GM21576 (cell line): ENCODE results near the gene FBXO22.

Source experiments
- ATAC-seq: cut with Tn5 transposase; IDR thresholded peaks from one replicate; pipeline ENCODE4 v1.9.1; 2021; ENCODE audit warnings: mild to moderate bottlenecking, moderate library complexity; ENCODE audit not compliant: unreplicated experiment

Gene FBXO22

GRCh38 chr15:75918135-75918534 is 14.5 kb downstream of the FBXO22 start:
- ATAC-seq = no peak

- ATAC-seq = no peak
Measured at GRCh38 chr15:75920079-75920478, 16.4 kb downstream of the FBXO22 start.

GRCh38 chr15:75921732-75922703 is 18.3 kb downstream of the FBXO22 start:
- no peak for ATAC-seq

GRCh38 chr15:75923756-75924155 is 20.1 kb downstream of the FBXO22 start:
- ATAC-seq = no peak

GRCh38 chr15:75924576-75924975 is 20.9 kb downstream of the FBXO22 start:
- no peak for ATAC-seq

GRCh38 chr15:75925440-75925839 is 21.8 kb downstream of the FBXO22 start:
- no peak for ATAC-seq

- ATAC-seq = no peak
Measured at GRCh38 chr15:75926931-75927330, 23.3 kb downstream of the FBXO22 start.

GRCh38 chr15:75927601-75928000 is 23.9 kb downstream of the FBXO22 start:
- ATAC-seq = no peak

- no peak for ATAC-seq
Measured at GRCh38 chr15:75928680-75929608, 25.3 kb downstream of the FBXO22 start.

- no peak for ATAC-seq
Measured at GRCh38 chr15:75929799-75930565, 26.3 kb downstream of the FBXO22 start.

- no peak for ATAC-seq
Measured at GRCh38 chr15:75930866-75931265, 27.2 kb downstream of the FBXO22 start.

GRCh38 chr15:75942464-75942863 is 38.8 kb downstream of the FBXO22 start:
- no peak for ATAC-seq

- no peak for ATAC-seq
Measured at GRCh38 chr15:75943246-75943645, 39.6 kb downstream of the FBXO22 start.

- ATAC-seq = no peak
Measured at GRCh38 chr15:75943713-75944215, 40.1 kb downstream of the FBXO22 start.

- ATAC-seq = no peak
Measured at GRCh38 chr15:75945953-75946352, 42.3 kb downstream of the FBXO22 start.

- no peak for ATAC-seq
Measured at GRCh38 chr15:75947092-75947491, 43.4 kb downstream of the FBXO22 start.

GRCh38 chr15:75948761-75949296 is 45.2 kb downstream of the FBXO22 start:
- ATAC-seq = no peak

GRCh38 chr15:75952525-75952924 is 48.8 kb downstream of the FBXO22 start:
- no peak for ATAC-seq

GRCh38 chr15:75955720-75956119 is 52.0 kb downstream of the FBXO22 start:
- no peak for ATAC-seq

- ATAC-seq = no peak
Measured at GRCh38 chr15:75961331-75961730, 57.7 kb downstream of the FBXO22 start.
